Astrocyte of the cerebellum (primary cell): ENCODE results near the gene ZMYM5.
"Not testable (repeated sequence)": the region's sequence is repeated elsewhere in the genome, so short reads cannot be mapped to it uniquely, and the experiment has no call there.

ENCODE experiments used
- DNase-seq: peaks from one replicate; pipeline ENCODE4 v3.0.0-alpha.2; 2011; ENCODE audit warnings: low read depth
- H3K4me3 ChIP-seq: 2 replicates; pipeline ENCODE4 v1.5.1; 2011; ENCODE audit warnings: mild to moderate bottlenecking, low read depth, low read length, moderate library complexity
- CTCF ChIP-seq: IDR thresholded peaks from 2 replicates; pipeline ENCODE4 v1.5.1; 2012; ENCODE audit warnings: low read length, low read depth, moderate library complexity, mild to moderate bottlenecking; ENCODE audit errors: missing control alignments
- in situ Hi-C: cut with HindIII; loops from 2 replicates; pipeline ENCODE4 v1.10.0; 2017; ENCODE audit warnings: low sequenced_read_pairs

The ZMYM5 gene

DNA sequence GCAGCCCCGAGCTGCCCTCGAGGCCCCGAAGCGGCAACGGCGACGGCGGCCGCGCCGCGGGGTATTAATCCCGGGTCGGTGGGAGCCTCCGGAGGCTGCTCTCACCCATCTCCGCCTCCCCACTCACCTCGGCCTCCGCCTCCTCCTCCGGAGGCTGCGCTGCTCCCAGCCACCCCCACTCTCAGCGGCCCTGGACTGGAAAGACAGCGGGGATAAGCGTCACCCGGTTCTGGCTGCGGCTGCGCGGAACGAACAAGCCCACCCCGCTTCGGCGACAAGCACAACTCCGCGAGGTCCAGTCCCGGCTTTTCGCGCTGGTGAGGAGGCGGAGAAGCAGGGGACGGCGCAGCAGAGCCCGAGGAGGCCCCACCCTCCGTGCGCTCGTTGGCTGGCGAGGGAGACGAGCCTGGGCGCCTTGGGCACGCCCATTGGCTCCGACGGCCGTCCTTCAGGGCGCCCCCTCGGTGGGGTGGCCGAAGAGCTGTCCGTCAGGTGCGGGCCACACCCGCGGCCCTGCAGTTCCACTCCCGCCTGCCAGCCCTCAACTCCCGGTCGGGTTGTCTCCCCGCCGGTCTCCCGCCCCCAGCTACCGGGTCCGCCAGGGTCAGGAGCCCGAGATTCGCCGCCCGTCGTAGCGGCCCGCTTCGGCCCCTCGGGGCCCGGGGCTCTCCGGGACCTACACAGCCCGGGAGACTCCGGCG is at the start of gene ZMYM5:
Gene ZMYM5 (minus strand): TSS at position 327 of the 701 bp plus-strand sequence. CDS start 11,469 bp downstream, outside the sequence.
- in situ Hi-C loops, result no loop called here
- peak; percentile 98 for DNase-seq
- no peak for TF ChIP-seq CTCF
- peak within 1 kb of the TSS; percentile 82 for H3K4me3 ChIP-seq

- in situ Hi-C loops, result no loop called here
- no peak for TF ChIP-seq CTCF
- DNase-seq, result no peak
- no peak overlapping the region for H3K4me3 ChIP-seq
Measured at GRCh38 chr13:19910336-19911072, 47.1 kb upstream of the ZMYM5 start.

DNA sequence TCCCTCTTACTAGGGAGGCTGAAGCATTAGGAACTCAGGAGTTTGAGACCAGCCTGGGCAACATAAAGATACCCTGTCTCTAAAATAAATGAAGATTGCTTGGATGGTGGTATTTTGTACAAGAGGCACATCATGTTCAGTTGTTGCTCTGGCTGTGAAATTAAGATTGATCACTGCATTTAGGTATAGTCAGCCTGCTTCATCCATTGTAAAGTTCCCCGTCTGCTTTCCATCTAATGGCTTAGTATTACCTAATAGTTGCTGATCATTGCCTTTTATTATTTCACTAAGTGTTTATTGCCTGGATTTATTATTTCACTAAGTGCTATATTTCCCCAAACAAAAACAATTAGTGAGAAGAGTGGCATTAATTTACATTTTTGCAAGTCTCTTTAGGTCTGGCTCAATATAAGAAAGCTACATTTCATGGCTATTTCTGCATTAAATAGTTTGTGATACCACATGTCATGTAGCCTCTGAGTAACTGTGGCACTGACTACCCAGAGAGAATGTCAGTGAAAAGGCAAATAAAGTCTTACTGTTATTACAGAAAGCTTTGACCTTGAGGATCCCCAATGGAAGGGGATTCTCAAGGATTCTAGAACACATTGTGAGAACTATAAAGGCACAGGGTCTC is 45.0 kb upstream of the ZMYM5 start:
- DNase-seq, result no peak
- no peak for TF ChIP-seq CTCF
- H3K4me3 ChIP-seq, result no peak overlapping the region
- in situ Hi-C loops, result no loop called here

DNA sequence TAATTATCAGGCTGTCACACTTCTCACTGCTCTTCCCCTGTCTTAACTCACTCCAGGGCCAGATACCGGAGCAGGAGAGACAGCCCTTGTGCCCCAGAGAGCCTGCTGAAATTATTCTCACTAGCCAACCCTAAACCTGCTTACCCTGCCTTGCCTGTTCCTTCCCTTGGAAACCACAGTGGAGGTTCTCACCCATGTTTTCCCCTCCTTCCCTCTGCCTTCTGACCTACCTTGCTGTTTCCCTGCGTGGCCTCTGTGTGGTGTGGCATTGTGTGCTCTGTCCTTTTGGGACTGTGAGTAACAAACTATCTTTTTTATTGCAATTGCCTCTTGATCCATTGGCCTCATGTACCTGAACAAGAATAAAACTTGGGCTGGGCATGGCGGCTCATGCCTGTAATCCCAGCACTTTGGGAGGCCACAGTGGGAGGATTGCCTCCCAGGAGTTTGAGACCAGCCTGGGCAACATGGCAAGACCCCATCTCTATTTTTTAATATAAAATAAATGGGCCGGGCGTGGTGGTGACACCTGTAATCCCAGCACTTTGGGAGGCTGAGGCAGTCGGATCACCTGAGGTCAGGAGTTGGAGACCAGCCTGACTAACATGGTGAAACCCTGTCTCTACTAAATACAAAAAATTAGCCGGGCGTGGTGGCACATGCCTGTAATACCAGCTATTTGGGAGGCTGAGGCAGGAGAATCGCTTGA is 42.2 kb upstream of the ZMYM5 start:
- DNase-seq, H3K4me3 ChIP-seq, in situ Hi-C loops: not testable (repeated sequence)

DNA sequence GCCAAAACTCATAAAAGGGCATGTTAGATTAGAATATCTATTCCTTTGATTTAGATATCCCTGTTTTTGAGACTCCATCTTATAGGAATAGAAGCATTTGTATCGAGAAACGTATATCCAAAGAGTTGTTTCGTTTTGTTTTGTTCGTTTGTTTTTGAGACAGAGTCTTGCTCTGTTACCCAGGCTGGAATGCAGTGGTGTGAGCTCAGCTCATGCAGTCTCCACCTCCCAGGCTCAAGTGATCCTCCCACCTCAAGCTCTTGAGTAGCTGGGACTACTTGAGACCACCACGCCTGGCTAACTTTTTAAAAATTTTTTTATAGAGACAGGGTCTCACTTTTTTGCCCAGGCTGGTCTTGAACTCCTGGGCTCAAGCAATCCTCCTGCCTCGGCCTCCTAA is 26.6 kb upstream of the ZMYM5 start:
- in situ Hi-C loops, result no loop called here
- DNase-seq, result no peak
- H3K4me3 ChIP-seq, result no peak overlapping the region
- no peak for TF ChIP-seq CTCF

DNA sequence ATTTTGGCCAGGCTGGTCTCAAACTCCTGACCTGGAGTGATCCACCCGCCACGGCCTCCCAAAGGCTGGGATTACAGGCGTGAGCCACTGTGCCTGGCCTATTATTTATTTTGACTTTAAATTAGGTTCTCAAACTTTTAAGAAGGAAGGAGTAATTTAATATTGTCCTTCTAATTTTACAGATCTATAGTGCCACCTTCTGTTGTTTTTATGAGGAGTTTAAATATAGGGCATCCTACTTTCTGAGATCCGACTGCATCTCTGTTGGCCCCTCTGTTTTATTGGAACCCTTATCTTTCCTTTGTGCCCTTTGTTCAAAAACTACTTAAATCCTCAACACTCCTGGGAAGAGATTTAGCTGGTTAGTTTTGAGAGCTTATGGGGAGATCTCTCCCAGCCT is 25.4 kb upstream of the ZMYM5 start:
- no peak for TF ChIP-seq CTCF
- H3K4me3 ChIP-seq, result no peak overlapping the region
- in situ Hi-C loops, result no loop called here
- no peak for DNase-seq
